ENCODE data around the gene WDFY3.

Gene WDFY3

GRCh38 chr4:84897516-84897915, 69.0 kb downstream of the WDFY3 start:
- no peaks in the 10 kb centered on the region for H4K20me1 ChIP-seq (ENCODE audit: insufficient read depth, low read length)
- no peaks in the 10 kb centered on the region for H3K27me3 ChIP-seq (ENCODE audit: low read depth, low read length)
- no peak overlapping the region for H2AFZ ChIP-seq (ENCODE audit: low read depth, low read length)
- no peak for TF ChIP-seq EZH2phosphoT487 (IDR thresholded peaks at IDR 0.05; ENCODE audit: low read depth)
- no peak for TF ChIP-seq CTCF (IDR thresholded peaks at IDR 0.05; ENCODE audit: low read depth, low read length)
- no peaks in the 10 kb centered on the region for H3K79me2 ChIP-seq (ENCODE audit: low read length)
- no peaks in the 10 kb centered on the region for H3K36me3 ChIP-seq (replicated peaks; ENCODE audit: low read depth, low read length)
- H3K4me1 ChIP-seq (ENCODE audit: low read length) = no peaks in the 10 kb centered on the region
- H3K9me3 ChIP-seq (ENCODE audit: insufficient read depth, low read length) = no peaks in the 10 kb centered on the region
- H3K9ac ChIP-seq (ENCODE audit: low read length) = no peak overlapping the region
- no peak overlapping the region for H3K4me3 ChIP-seq (ENCODE audit: low read length)
- H3K4me2 ChIP-seq (ENCODE audit: low read length) = no peak overlapping the region
- no peak overlapping the region for H3K27ac ChIP-seq (ENCODE audit: low read length)

GRCh38 chr4:84895283-84895682, 71.2 kb downstream of the WDFY3 start:
- Histone ChIP-seq H3K36me3 (replicated peaks; ENCODE audit: low read depth, low read length) (no peaks in the 10 kb centered on the region), H3K9me3 (ENCODE audit: insufficient read depth, low read length) (no peaks in the 10 kb centered on the region), H3K9ac (ENCODE audit: low read length) (no peak overlapping the region), H3K79me2 (ENCODE audit: low read length) (no peaks in the 10 kb centered on the region), H2AFZ (ENCODE audit: low read depth, low read length) (no peak overlapping the region), H3K4me2 (ENCODE audit: low read length) (no peak overlapping the region), H3K4me3 (ENCODE audit: low read length) (no peak overlapping the region), H4K20me1 (ENCODE audit: insufficient read depth, low read length) (no peaks in the 10 kb centered on the region), H3K4me1 (ENCODE audit: low read length) (no peaks in the 10 kb centered on the region), H3K27ac (ENCODE audit: low read length) (no peak overlapping the region), H3K27me3 (ENCODE audit: low read depth, low read length) (no peaks in the 10 kb centered on the region)
- TF ChIP-seq EZH2phosphoT487 (IDR thresholded peaks at IDR 0.05; ENCODE audit: low read depth) = no peak
- no peak for TF ChIP-seq CTCF (IDR thresholded peaks at IDR 0.05; ENCODE audit: low read depth, low read length)

GRCh38 chr4:84894621-84895020, 71.9 kb downstream of the WDFY3 start:
- no peak overlapping the region for H2AFZ ChIP-seq (ENCODE audit: low read depth, low read length)

GRCh38 chr4:84892950-84893349, 73.5 kb downstream of the WDFY3 start:
- Histone ChIP-seq H4K20me1 (ENCODE audit: insufficient read depth, low read length) (no peaks in the 10 kb centered on the region), H3K9ac (ENCODE audit: low read length) (no peak overlapping the region), H3K79me2 (ENCODE audit: low read length) (no peaks in the 10 kb centered on the region), H3K9me3 (ENCODE audit: insufficient read depth, low read length) (no peaks in the 10 kb centered on the region), H3K4me3 (ENCODE audit: low read length) (no peak overlapping the region), H3K27ac (ENCODE audit: low read length) (no peak overlapping the region), H3K4me1 (ENCODE audit: low read length) (no peaks in the 10 kb centered on the region), H2AFZ (ENCODE audit: low read depth, low read length) (no peak overlapping the region), H3K27me3 (ENCODE audit: low read depth, low read length) (no peaks in the 10 kb centered on the region), H3K4me2 (ENCODE audit: low read length) (no peak overlapping the region), H3K36me3 (replicated peaks; ENCODE audit: low read depth, low read length) (no peaks in the 10 kb centered on the region)
- TF ChIP-seq EZH2phosphoT487 (IDR thresholded peaks at IDR 0.05; ENCODE audit: low read depth) (no peak), CTCF (IDR thresholded peaks at IDR 0.05; ENCODE audit: low read depth, low read length) (no peak)

More at GRCh38 chr4:84894621-84895020, 71.9 kb downstream of the WDFY3 start:
- no peaks in the 10 kb centered on the region for H3K4me1 ChIP-seq (ENCODE audit: low read length)
- no peak overlapping the region for H3K9ac ChIP-seq (ENCODE audit: low read length)
- no peaks in the 10 kb centered on the region for H3K79me2 ChIP-seq (ENCODE audit: low read length)
- no peak overlapping the region for H3K27ac ChIP-seq (ENCODE audit: low read length)
- TF ChIP-seq EZH2phosphoT487 (IDR thresholded peaks at IDR 0.05; ENCODE audit: low read depth) (no peak), CTCF (IDR thresholded peaks at IDR 0.05; ENCODE audit: low read depth, low read length) (no peak)
- H3K9me3 ChIP-seq (ENCODE audit: insufficient read depth, low read length) = no peaks in the 10 kb centered on the region
- no peak overlapping the region for H3K4me3 ChIP-seq (ENCODE audit: low read length)
- H3K36me3 ChIP-seq (replicated peaks; ENCODE audit: low read depth, low read length) = no peaks in the 10 kb centered on the region
- H3K4me2 ChIP-seq (ENCODE audit: low read length) = no peak overlapping the region
- H4K20me1 ChIP-seq (ENCODE audit: insufficient read depth, low read length) = no peaks in the 10 kb centered on the region
- no peaks in the 10 kb centered on the region for H3K27me3 ChIP-seq (ENCODE audit: low read depth, low read length)

All from OCI-LY3 (cell line).